Stimulated activated CD4-positive, alpha-beta T cell treated with anti-CD3 and anti-CD28 coated beads, TNF-alpha, amount 100 ng/mL, for 24 hours (primary cell): Measurements from ENCODE around the gene ZNF385B.
A peak's percentile ranks its signal among the peaks of the same experiment; 100 is the strongest.
"Not testable (repeated sequence)": the region's sequence is repeated elsewhere in the genome, so short reads cannot be mapped to it uniquely, and the experiment has no call there.

Source experiments
- DNase-seq, 3 experiments: peaks; one replicate each; pipeline ENCODE4 v3.0.0-alpha.2; 2020; ENCODE audit warnings: low read depth in 3 of 3

The ZNF385B gene

DNA sequence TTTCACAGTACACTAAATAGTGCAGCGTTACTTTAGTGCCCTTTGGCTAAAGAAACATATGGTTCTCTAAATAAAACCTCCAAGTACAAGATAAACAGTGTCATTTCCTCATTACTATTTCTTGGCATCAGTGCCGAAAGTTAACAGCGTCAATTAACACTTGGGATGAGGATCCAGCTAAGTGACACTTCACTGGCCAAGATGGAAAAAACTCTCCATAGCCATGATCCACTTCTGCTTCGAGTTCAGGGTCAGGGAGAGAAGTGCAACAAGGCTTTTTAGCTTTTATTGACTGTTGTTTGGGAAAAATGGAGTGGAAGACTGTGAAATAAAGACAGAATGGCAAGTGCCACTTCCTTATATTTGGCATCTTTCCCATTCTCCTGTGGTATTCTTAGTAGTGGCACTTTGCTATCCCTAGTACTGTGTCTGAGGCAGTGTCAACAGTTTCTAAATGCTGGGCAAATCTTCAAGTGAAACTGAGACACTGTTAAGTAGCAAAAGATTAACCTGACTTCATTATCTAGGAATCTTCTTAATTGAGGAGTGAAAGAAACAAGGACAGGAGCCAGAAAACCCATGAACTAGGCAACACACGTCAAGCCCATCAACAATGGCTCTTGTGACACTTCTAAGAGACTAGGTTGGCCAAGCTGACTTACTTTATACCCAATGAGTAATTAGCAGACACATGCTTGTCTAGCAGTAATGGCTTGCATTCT is 374.2 kb downstream of the ZNF385B start:
- no peak for DNase-seq

DNA sequence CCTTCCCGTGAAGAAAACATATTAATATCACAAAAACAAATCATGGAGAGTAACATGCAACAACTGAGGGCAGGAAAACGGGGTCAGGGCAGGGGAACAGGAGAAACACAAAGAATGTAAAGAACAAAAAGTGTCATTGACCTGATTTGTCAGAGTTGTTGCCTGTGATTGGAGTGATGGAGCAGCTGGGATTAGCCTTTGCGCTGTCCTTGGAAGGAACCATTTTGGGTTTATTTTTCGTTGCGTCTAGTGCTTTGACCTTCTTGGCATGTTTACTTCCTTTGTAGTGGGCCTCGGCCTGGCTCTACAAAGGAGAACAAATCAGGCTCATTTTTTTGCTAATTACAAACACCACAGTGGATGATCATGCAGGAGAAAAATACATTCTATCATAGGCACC is 378.3 kb downstream of the ZNF385B start:
- no peak for DNase-seq

DNA sequence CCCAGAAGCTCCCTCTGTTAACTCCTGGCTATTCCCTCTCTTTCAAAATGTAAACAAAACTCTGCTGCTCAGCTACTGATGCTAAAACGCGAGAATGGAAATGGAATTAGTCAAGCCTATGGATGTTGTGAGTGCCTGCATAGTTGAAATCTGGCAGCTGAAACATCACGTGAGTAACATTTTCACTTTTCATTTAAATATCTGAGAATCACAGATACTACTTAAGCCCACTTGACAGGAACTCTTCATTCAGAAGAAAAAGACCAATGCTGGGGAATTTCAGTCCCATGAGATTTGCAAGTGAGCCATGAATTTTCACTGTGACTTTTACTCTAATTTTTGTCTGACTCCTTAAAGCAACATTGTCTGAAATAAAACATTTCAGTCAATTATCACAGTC is 381.5 kb downstream of the ZNF385B start:
- no peak for DNase-seq

GRCh38 chr2:179478771-179479170 is 382.6 kb downstream of the ZNF385B start:
- DNase-seq: no peak

GRCh38 chr2:179470992-179471391 is 390.4 kb downstream of the ZNF385B start:
- no peak for DNase-seq

DNA sequence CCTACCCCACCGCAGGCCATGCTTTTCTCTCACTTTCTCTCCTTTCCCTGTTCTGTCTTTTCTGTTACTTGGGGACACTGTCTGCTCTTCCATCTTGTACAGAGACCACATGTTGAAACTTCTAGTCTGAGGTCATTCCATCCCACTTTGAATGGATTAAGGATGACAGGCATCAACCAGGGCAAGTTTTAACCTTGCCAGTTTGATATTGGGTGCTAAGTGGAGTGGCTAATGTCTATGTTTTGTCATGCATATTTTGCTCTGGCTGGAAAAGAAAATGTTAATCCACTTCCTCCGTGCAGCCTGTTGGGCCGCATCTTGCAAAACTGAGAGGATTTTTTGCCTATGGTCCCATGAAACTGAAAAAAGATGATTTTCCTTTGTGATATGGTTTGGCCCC is 391.3 kb downstream of the ZNF385B start:
- DNase-seq: no peak

DNA sequence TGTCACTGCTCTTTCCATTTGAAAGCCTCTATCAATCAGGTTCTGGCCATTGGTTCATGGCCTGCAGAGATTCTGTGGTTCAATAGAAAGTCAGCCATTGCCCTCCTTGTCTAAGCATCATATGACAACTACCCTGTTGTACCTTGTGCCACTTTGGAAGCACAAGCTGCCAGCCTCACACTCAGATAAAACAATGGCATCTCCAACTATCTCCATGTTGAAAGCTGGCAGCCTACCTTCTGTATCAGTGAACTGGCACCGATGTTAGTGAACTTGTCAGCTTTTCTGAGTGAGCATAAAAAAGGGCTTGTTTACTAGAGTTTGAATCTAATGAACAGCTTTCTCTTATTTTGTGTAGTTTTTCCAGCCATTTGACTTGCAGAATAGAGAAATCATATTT is 393.5 kb downstream of the ZNF385B start:
- no peak for DNase-seq

- no peak for DNase-seq
These were observed 394.3 kb downstream of the ZNF385B start for GRCh38 chr2:179467111-179467510.

GRCh38 chr2:179461420-179461819 is 400.0 kb downstream of the ZNF385B start:
- DNase-seq: no peak

GRCh38 chr2:179460181-179460929 is 401.1 kb downstream of the ZNF385B start:
- peak in 1 of 3 experiments; percentile 4 for DNase-seq

DNA sequence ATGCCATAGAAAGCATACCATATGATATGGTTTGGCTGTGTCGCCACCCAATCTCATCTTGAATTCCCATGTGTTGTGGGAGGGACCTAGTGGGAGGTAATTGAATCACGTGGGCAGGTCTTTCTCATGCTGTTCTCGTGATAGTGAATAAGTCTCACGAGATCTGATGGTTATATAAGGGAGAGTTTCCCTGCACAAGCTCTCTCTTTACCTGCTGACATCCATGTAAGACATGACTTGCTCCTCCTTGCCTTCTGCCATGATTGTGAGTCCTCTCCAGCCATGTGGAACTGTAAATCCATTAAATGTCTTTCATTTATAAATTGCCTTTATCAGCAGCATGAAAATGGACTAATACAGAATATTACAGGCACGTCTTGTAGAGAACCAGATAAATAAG is 403.3 kb downstream of the ZNF385B start:
- DNase-seq: not testable (repeated sequence)

- no peak for DNase-seq
These were observed 405.6 kb downstream of the ZNF385B start for GRCh38 chr2:179455824-179456223.

DNA sequence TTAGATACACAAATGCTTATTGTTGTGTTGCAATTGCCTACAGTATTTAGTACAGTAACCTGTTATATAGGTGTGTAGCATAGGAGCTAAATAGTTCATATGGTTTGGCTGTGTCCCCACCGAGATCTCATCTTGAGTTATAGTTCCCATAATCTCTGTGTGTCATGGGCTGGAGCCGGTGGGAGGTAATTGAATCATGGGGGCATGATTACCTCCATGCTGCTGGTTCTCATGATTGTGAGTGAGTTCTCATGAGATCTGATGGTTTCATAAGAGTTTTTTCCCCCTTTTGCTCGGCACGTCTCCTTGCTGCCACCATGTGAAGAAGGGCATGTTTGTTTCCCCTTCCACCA is 406.3 kb downstream of the ZNF385B start:
- no peak for DNase-seq

DNA sequence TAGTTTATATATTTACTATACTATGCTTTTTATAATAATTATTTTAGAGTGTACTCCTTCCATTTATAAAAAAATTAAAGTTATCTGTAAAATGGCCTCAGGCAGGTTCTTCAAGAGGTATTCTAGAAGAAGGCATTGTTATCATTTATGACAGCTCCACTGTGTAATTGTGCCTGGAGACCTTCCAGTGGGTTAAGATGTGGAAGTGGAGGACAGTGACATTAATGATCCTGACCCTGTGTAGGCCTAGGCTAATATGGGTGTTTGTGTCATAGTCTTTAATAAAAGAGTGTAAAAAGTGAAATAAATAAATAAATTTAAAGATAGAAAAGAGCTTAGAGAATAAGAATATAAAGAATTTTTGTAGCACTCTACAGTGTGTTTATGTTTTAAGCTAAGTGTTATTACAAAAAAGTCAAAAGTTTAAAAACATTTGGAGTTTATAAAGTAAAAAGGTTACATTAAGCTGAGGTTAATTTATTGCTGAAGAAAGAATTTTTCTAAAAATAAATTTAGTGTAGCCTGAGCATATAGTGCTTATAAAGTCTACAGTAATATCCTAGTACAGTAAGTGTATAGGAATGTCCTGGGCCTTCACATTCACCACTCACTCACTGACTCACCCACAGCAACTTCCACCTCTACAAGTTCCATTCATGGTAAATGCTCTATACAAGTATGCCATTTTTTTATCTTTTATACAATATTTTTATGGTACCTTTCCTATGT is 406.8 kb downstream of the ZNF385B start:
- no peak for DNase-seq

DNA sequence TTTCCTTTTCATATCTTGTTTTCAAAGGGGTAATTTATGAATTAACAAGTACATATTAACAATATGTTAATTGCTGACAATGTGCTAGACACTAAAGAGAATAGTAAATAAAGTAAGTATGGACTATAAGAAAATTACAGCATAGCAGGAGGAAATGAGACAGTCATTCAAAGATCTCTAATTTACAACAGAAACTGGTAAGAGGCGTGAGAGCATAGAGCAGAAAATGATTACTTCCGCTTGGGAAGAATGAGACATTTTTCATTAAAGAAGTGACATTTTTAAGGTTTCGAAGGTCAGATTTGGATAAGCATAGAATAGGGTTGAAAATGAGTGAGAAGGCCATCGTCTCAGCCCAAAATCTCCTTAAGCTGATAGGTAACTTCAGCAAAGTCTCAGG is 412.4 kb downstream of the ZNF385B start:
- no peak for DNase-seq

DNA sequence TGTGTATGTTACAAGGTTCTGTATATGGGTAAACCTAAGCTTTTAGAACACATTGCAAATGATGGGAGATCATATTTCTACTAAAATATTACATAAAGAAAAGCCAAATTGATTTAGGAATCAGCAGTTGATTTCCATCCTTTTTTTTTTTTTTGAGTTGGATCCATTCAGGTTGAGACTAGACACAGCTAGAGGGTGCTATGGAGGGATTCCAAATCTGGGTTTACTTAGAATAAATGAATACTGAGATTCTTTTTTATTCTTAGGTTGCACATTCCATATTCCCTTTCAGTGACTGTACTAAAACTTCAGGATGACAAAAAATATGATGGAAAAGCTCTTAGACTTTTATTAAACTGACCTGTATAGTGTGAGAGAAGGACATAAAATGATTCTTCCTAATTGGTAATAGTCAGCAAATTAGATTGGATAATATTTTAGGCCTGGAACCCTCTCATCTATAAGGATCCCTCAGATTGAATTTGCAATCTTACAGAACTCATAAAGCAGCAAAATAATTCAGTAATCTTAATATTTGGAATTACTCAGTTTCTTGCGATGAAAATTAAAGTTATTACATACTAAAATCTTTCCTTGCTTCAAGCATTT is 413.5 kb downstream of the ZNF385B start:
- no peak for DNase-seq

- no peak for DNase-seq
These were observed 414.0 kb downstream of the ZNF385B start for GRCh38 chr2:179447421-179447820.

DNA sequence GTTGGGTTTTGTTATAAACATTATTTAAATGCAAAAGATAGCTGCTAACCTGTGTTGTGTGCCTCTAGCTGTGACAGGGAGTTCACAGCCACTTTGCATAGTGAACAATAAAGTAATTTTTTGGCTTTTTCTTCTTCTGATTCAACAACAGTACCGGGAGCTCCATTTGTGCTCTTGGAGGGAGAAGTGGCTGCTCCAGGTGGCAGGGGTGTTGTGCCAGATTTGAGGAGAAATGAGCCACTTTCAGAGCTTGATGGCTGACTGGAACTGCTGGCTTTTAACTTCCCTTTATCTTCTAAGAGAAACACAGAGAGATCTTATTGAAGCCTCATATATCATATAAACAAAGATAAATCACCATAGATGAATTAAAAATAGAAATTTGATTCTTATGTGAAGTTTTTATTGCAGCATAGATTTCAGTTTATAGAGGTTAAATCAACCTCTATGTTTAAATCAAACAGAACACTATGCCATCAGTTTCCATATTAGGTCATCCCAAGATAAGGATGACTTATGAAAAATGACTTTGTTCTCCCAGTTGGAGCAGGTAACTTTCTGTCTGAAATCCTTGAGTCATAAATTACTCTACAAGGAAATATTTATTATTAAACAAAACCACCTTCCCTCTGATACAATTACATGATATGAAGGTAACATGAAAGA is 414.8 kb downstream of the ZNF385B start:
- no peak for DNase-seq

GRCh38 chr2:179444056-179444455 is 417.4 kb downstream of the ZNF385B start:
- no peak for DNase-seq

GRCh38 chr2:179443180-179443579 is 418.2 kb downstream of the ZNF385B start:
- no peak for DNase-seq

- DNase-seq: no peak
These were observed 419.2 kb downstream of the ZNF385B start for GRCh38 chr2:179442206-179442605.

DNA sequence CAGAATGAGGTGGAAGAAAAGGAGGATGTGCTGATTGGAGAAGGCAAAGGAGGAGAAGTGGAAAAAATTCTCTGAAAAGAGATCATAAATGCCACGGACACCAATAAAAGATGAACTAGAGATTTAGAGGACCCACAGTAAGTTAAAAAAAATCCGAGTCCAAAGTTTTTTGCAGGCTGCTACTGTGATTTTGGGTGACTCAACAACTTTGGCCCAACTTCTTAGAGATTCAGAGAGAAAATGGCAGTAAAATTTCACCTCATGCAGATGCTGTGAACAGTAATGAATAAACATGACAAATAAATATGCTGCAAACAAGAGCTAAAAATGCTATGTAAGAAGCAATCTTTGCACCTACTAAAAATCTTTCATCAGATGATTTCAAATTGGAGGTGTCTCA is 419.9 kb downstream of the ZNF385B start:
- DNase-seq: no peak
